K562 (cell line): ENCODE results near the gene SLC9A1. TPM values are rescaled to one million over a fixed set of nuclear protein-coding genes. Genes with fewer than 3 reads are reported as not detected.

ENCODE experiments used
- BRF2 ChIP-seq: IDR thresholded peaks from 3 replicates; pipeline ENCODE4 v1.6.1; 2011; ENCODE audit warnings: borderline replicate concordance, mild to moderate bottlenecking; ENCODE audit not compliant: insufficient read length, insufficient read depth
- E2F3 ChIP-seq: fragments of 250-450 bp; sonication (Bioruptor Pico); IDR thresholded peaks from 2 replicates; pipeline ENCODE4 v1.4.0; 2020; ENCODE audit warnings: mild to moderate bottlenecking
- EGR1 ChIP-seq: fragments of 450-650 bp; conservative IDR thresholded peaks from 2 replicates; pipeline ENCODE4 v1.6.1; 2017; ENCODE audit warnings: mild to moderate bottlenecking
- ELF1 ChIP-seq: fragments of 200-800 bp; sonication (Bioruptor generic); IDR thresholded peaks from 2 replicates; pipeline ENCODE4 v1.6.1; 2016; ENCODE audit warnings: missing genetic modification characterization, missing compliant biosample characterization
- FOXK1 ChIP-seq: sonication (generic); formaldehyde crosslinking; IDR thresholded peaks from 2 replicates; pipeline ENCODE4 v1.8.0; 2022; ENCODE audit warnings: missing genetic modification reagents, mild to moderate bottlenecking, borderline replicate concordance
- GATAD2A ChIP-seq: fragments of 450-650 bp; IDR thresholded peaks from 2 replicates; pipeline ENCODE4 v1.6.1; 2017
- LARP7 ChIP-seq: fragments of 450-650 bp; IDR thresholded peaks from 2 replicates; pipeline ENCODE4 v1.6.1; 2016
- MBD2 ChIP-seq: sonication (generic); IDR thresholded peaks from 2 replicates; pipeline ENCODE4 v1.6.1; 2016; ENCODE audit warnings: low read depth, borderline replicate concordance
- NR1H2 ChIP-seq: sonication (generic); formaldehyde crosslinking; IDR thresholded peaks from 2 replicates; pipeline ENCODE4 v1.4.0; 2020; ENCODE audit warnings: mild to moderate bottlenecking, missing genetic modification reagents
- PYGO2 ChIP-seq: fragments of 450-650 bp; IDR thresholded peaks from 2 replicates; pipeline ENCODE4 v1.6.1; 2016; ENCODE audit warnings: mild to moderate bottlenecking, missing genetic modification characterization, moderate library complexity, missing compliant biosample characterization
- RBM15 ChIP-seq: fragments of 200-400 bp; formaldehyde crosslinking; IDR thresholded peaks from 2 replicates; pipeline ENCODE4 v1.6.1; 2018; ENCODE audit warnings: mild to moderate bottlenecking, low read length, moderate library complexity; ENCODE audit not compliant: insufficient read depth
- RBM22 ChIP-seq: fragments of 200-400 bp; formaldehyde crosslinking; IDR thresholded peaks from 2 replicates; pipeline ENCODE4 v1.6.1; 2018; ENCODE audit warnings: low read length, low read depth; ENCODE audit not compliant: poor library complexity, severe bottlenecking
- SMAD4 ChIP-seq: fragments of 250-450 bp; sonication (Bioruptor Pico); conservative IDR thresholded peaks from 2 replicates; pipeline ENCODE4 v1.8.0; 2021; ENCODE audit warnings: inconsistent platforms, mild to moderate bottlenecking, moderate library complexity
- SREBF2 ChIP-seq: sonication (generic); formaldehyde crosslinking; IDR thresholded peaks from 2 replicates; pipeline ENCODE4 v1.4.0; 2020; ENCODE audit warnings: mild to moderate bottlenecking, missing genetic modification reagents
- USF2 ChIP-seq: sonication (generic); formaldehyde crosslinking; IDR thresholded peaks from 2 replicates; pipeline ENCODE4 v1.5.0; 2020; ENCODE audit warnings: missing genetic modification reagents
- ZBTB9 ChIP-seq: fragments of 450-650 bp; formaldehyde crosslinking; IDR thresholded peaks from 2 replicates; pipeline ENCODE4 v1.4.0; 2020; ENCODE audit warnings: mild to moderate bottlenecking, moderate library complexity
- ZNF24 ChIP-seq: fragments of 450-650 bp; IDR thresholded peaks from 2 replicates; pipeline ENCODE4 v1.6.1; 2016
- ZNF318 ChIP-seq, 2 experiments: fragments of 450-650 bp; IDR thresholded peaks; 2 replicates each; pipeline ENCODE4 v1.6.1; 2016; ENCODE audit warnings: mild to moderate bottlenecking in 2 of 2, borderline replicate concordance in 1 of 2, low read depth in 1 of 2, moderate library complexity in 1 of 2
- ZNF445 ChIP-seq: fragments of 250-450 bp; sonication (Bioruptor Pico); IDR thresholded peaks from 2 replicates; pipeline ENCODE4 v1.4.0; 2020; ENCODE audit warnings: low read depth, mild to moderate bottlenecking, moderate library complexity
- polyA plus RNA-seq, 8 experiments: library from polyadenylated mRNA; depleted of rRNA in 4 of 8; stranded (reverse) in 5 of 8; unstranded in 3 of 8; fragments of >200 nt; fragmentation: Nextera tagmentation in 2 of 8; fragmentation: Illumina TruSeq in 1 of 8; extraction: Ambion mirVana in 2 of 8; extraction: Trizol in 1 of 8; gene quantifications; 2 replicates each; pipeline versions ENCODE4 v1.2.1 to v1.2.3, GENCODE V29; 2011 to 2014; ENCODE audit warnings: inconsistent platforms in 1 of 8, missing spikeins in 1 of 8
- total RNA-seq, 7 experiments: library from RNA; depleted of rRNA in 6 of 7; stranded (reverse); fragments of >200 nt in 6 of 7; fragmentation: Illumina TruSeq in 2 of 7; extraction: Trizol in 2 of 7; gene quantifications; 2 replicates each; pipeline versions ENCODE4 v1.2.1 to v1.2.3, GENCODE V29; 2011 to 2021; ENCODE audit warnings: low replicate concordance in 1 of 7

SLC9A1 gene
- total and polyA plus RNA-seq, 9 of the 15 experiments (the other 6 are each of a cell fraction or from before 2014, with no cell fraction given), result 0.59 to 14.4 (median 2.0) TPM

- no peak for TF ChIP-seq ELF1
- TF ChIP-seq LARP7, result no peak
- no peak for TF ChIP-seq SREBF2 (CRISPR knock-in tag)
- TF ChIP-seq NR1H2 (CRISPR knock-in tag), result no peak
- no peak for TF ChIP-seq RBM22
- TF ChIP-seq FOXK1 (CRISPR knock-in tag), result no peak
- TF ChIP-seq RBM15, result no peak
- no peak for TF ChIP-seq MBD2
- no peak for TF ChIP-seq USF2
- no peak for TF ChIP-seq ZNF445 (CRISPR knock-in tag)
- no peak for TF ChIP-seq SMAD4 (CRISPR knock-in tag)
- TF ChIP-seq EGR1, result no peak; the same call in 1 of the 2 replicates
- TF ChIP-seq BRF2, result no peak
- TF ChIP-seq ZNF318 (IDR thresholded peaks at IDR 0.05; ENCODE audit: borderline replicate concordance in 1 of 2, low read depth in 1 of 2), result no peak
- no peak for TF ChIP-seq ZBTB9 (CRISPR knock-in tag)
- TF ChIP-seq GATAD2A, result peak; percentile 56; the same call in 1 of the 2 replicates
- peak; percentile 42; the same call in 1 of the 2 replicates for TF ChIP-seq ZNF24
- no peak for TF ChIP-seq PYGO2 (tag)
- no peak for TF ChIP-seq E2F3 (CRISPR knock-in tag)
Observed at GRCh38 chr1:27157194-27157593, 2.3 kb upstream of the SLC9A1 start (continued).
